Keratinocyte (primary cell): ENCODE measurements around the gene DTD1. TPM values are rescaled to one million over a fixed set of nuclear protein-coding genes. Genes with fewer than 3 reads are reported as not detected.

ENCODE experiments used
- DNase-seq: peaks from one replicate; pipeline ENCODE4 v3.0.0-alpha.2; 2011; ENCODE audit warnings: low read depth, missing footprints, low spot score
- FAIRE-seq: peaks from 2 replicates; lab custom pipeline; 2011; peaks lifted over from hg19 to GRCh38; lab: Jason Lieb, UNC
- H2AFZ ChIP-seq: 2 replicates; pipeline ENCODE4 v1.6.0; 2012; ENCODE audit warnings: low read length, control low read depth, inconsistent platforms; ENCODE audit not compliant: control insufficient read depth
- H3K27ac ChIP-seq: 2 replicates; pipeline ENCODE4 v1.5.1; 2011; ENCODE audit warnings: low read length; ENCODE audit not compliant: control insufficient read depth, insufficient read depth
- H3K27me3 ChIP-seq: 3 replicates; pipeline ENCODE4 v1.6.0; 2011; ENCODE audit warnings: low read length; ENCODE audit not compliant: control insufficient read depth, insufficient read depth; ENCODE audit errors: extremely low read depth
- H3K36me3 ChIP-seq, 2 experiments: 2 replicates in 1 of 2; 3 replicates in 1 of 2; pipeline ENCODE4 v1.5.1; 2011; ENCODE audit warnings: low read length in 2 of 2, mild to moderate bottlenecking in 1 of 2; ENCODE audit not compliant: control insufficient read depth in 2 of 2, insufficient read depth in 2 of 2; ENCODE audit errors: extremely low read depth in 1 of 2
- H3K4me1 ChIP-seq: 3 replicates; pipeline ENCODE4 v1.5.1; 2011; ENCODE audit warnings: low read length; ENCODE audit not compliant: control insufficient read depth, insufficient read depth; ENCODE audit errors: extremely low read depth
- H3K4me2 ChIP-seq: 3 replicates; pipeline ENCODE4 v1.6.0; 2011; ENCODE audit warnings: low read depth, low read length; ENCODE audit not compliant: control insufficient read depth, insufficient read depth; ENCODE audit errors: extremely low read depth
- H3K4me3 ChIP-seq, 3 experiments: fragments of 200-600 bp in 1 of 3; sonication (generic) in 1 of 3; 2 replicates in 2 of 3; 3 replicates in 1 of 3; pipeline ENCODE4 v1.5.1; 2011 to 2016; ENCODE audit warnings: low read length in 3 of 3, mild to moderate bottlenecking in 3 of 3, control low read depth in 2 of 3, inconsistent platforms in 1 of 3, low read depth in 1 of 3, mixed read lengths in 1 of 3, mixed run types in 1 of 3, moderate library complexity in 1 of 3; ENCODE audit not compliant: control insufficient read depth in 2 of 3, insufficient read depth in 2 of 3; ENCODE audit errors: extremely low read depth in 1 of 3
- H3K79me2 ChIP-seq: 2 replicates; pipeline ENCODE4 v1.6.0; 2012; ENCODE audit warnings: low read length; ENCODE audit not compliant: control insufficient read depth, insufficient read depth
- H3K9ac ChIP-seq: 3 replicates; pipeline ENCODE4 v1.6.0; 2011; ENCODE audit warnings: low read length; ENCODE audit not compliant: control insufficient read depth, insufficient read depth; ENCODE audit errors: extremely low read depth
- H3K9me1 ChIP-seq: 3 replicates; pipeline ENCODE4 v1.6.0; 2011; ENCODE audit warnings: low read length; ENCODE audit not compliant: control insufficient read depth, insufficient read depth; ENCODE audit errors: extremely low read depth
- H3K9me3 ChIP-seq: 2 replicates; pipeline ENCODE4 v1.5.1; 2012; ENCODE audit warnings: low read depth, low read length; ENCODE audit not compliant: control insufficient read depth
- H4K20me1 ChIP-seq: 3 replicates; pipeline ENCODE4 v1.6.0; 2011; ENCODE audit warnings: low read length; ENCODE audit not compliant: control insufficient read depth, insufficient read depth; ENCODE audit errors: extremely low read depth
- EZH2 ChIP-seq: IDR thresholded peaks from one replicate; pipeline ENCODE4 v1.6.1; 2012; ENCODE audit warnings: inconsistent platforms, mild to moderate bottlenecking, low read length, moderate library complexity
- dilution Hi-C: fragments of 300-500 bp; cut with MboI; formaldehyde crosslinking; loops from one replicate; pipeline ENCODE4 v1.7.0; 2020; ENCODE audit warnings: low sequenced_read_pairs; ENCODE audit not compliant: extremely low pct_ligation_motif_present
- polyA plus RNA-seq, 5 experiments: library from polyadenylated mRNA; depleted of rRNA in 3 of 5; stranded (reverse) in 3 of 5; stranded (forward) in 1 of 5; unstranded in 1 of 5; fragments of >200 nt; gene quantifications; 1 replicate in 1 of 5; 2 replicates in 3 of 5; 3 replicates in 1 of 5; pipeline versions ENCODE4 v1.2.1 to v1.2.3, GENCODE V29; 2011 to 2012; ENCODE audit warnings: missing spikeins in 2 of 5, low read depth in 1 of 5, low replicate concordance in 1 of 5
- TF ChIP-seq, protein P1 (sequence below), 3 experiments: IDR thresholded peaks in 1 of 3; conservative IDR thresholded peaks in 1 of 3; optimal IDR thresholded peaks in 1 of 3; 2 replicates in 2 of 3; 3 replicates in 1 of 3; pipeline versions ENCODE3 to v1.5.1; 2011; ENCODE audit warnings: low read length in 3 of 3, mild to moderate bottlenecking in 3 of 3, moderate library complexity in 2 of 3, control low read depth in 1 of 3, inconsistent platforms in 1 of 3; ENCODE audit not compliant: insufficient read depth in 2 of 3; ENCODE audit errors: extremely low read depth in 1 of 3

The DTD1 gene
- polyA plus RNA-seq, 1 donor (not counting 4 experiments of a cell fraction or from before 2014, with no cell fraction given) = 68.3 TPM

DNA sequence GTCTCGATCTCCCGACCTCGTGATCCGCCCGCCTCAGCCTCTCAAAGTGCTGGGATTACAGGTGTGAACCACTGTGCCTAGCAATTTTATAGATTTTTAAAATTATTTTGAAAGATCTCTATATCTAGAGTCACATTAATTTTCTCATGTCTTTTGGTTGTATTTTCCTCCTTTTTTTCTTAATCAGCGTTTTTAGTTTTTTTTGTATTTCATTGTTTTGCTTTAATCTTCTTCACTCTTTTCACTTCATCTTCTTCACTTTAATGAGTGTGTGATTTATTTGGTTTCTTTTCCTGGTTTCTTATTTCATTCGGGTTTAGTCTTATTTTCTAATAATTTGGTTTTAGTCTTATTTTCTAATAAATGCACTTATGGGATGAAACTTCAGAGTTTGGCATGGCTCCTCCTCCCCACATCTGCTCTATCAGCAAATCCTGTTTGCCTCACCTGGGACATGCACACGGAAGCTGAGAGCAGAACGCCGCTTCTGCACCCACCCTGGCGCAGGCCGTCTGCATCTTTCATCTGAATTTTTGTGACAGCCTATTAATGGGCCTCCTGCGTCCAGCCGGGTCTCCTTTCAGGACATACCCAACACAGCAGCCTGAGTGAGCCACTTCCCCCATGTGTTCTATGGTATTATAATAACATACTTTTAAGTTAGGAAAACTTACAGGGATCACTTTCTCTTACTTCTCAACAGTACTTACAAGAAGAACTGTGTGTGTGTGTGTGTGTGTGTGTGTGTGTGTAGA is 35.5 kb downstream of the DTD1 start:
- dilution Hi-C loops = no loop called here

DNA sequence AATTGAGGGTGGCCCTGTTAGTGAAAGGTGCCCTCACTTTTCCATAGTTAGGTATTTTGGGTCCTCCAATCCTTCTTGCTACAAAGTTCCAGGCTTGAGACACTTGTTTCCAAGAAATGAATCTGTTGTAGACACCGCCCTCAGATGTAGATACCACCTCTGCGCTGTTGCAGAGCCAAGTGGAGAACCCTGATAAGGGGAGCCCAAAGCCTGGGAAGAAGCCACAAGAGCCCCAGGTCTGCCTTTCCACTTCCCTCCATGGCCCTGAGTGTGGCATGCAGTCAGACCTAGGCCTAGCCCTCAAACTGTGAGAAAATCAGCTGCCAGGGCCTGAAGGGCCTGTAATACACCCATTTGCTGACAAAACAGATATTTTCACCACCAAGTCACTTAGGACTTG is 37.1 kb downstream of the DTD1 start:
- no peak for DNase-seq
- dilution Hi-C loops = no loop called here

More for the DNA sequence above, 35.5 kb downstream of the DTD1 start:
- no peak for FAIRE-seq
- H3K9me3 ChIP-seq = no peaks in the 10 kb centered on the region
- no peaks in the 10 kb centered on the region for H3K27me3 ChIP-seq
- H3K4me1 ChIP-seq = no peaks in the 10 kb centered on the region
- no peaks in the 10 kb centered on the region for H3K9me1 ChIP-seq
- no peak overlapping the region for H3K9ac ChIP-seq
- H3K4me2 ChIP-seq = no peak overlapping the region
- H2AFZ ChIP-seq = no peak overlapping the region
- H3K79me2 ChIP-seq = no peaks in the 10 kb centered on the region
- TF ChIP-seq, protein P1, sequence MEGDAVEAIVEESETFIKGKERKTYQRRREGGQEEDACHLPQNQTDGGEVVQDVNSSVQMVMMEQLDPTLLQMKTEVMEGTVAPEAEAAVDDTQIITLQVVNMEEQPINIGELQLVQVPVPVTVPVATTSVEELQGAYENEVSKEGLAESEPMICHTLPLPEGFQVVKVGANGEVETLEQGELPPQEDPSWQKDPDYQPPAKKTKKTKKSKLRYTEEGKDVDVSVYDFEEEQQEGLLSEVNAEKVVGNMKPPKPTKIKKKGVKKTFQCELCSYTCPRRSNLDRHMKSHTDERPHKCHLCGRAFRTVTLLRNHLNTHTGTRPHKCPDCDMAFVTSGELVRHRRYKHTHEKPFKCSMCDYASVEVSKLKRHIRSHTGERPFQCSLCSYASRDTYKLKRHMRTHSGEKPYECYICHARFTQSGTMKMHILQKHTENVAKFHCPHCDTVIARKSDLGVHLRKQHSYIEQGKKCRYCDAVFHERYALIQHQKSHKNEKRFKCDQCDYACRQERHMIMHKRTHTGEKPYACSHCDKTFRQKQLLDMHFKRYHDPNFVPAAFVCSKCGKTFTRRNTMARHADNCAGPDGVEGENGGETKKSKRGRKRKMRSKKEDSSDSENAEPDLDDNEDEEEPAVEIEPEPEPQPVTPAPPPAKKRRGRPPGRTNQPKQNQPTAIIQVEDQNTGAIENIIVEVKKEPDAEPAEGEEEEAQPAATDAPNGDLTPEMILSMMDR (optimal IDR thresholded peaks at IDR 0.05 in 1 of 3, IDR thresholded peaks at IDR 0.05 in 1 of 3, conservative IDR thresholded peaks at IDR 0.05 in 1 of 3; ENCODE audit: extremely low read depth in 1 of 3, insufficient read depth in 2 of 3, low read length in 3 of 3) = no peak
- TF ChIP-seq EZH2 = no peak
- H3K27ac ChIP-seq = no peak overlapping the region
- DNase-seq = no peak
- H3K36me3 ChIP-seq = peaks cover 3 to 9% of the 10 kb centered on the region in 2 experiments
- peaks cover 3% of the 10 kb centered on the region for H4K20me1 ChIP-seq
- H3K4me3 ChIP-seq = no peak overlapping the region

More for the DNA sequence above, 37.1 kb downstream of the DTD1 start:
- H3K27ac ChIP-seq = no peak overlapping the region
- peaks cover 3 to 9% of the 10 kb centered on the region in 2 experiments for H3K36me3 ChIP-seq
- no peak overlapping the region for H3K4me2 ChIP-seq
- no peak overlapping the region for H3K4me3 ChIP-seq
- no peaks in the 10 kb centered on the region for H3K4me1 ChIP-seq
- H3K9me3 ChIP-seq = no peaks in the 10 kb centered on the region
- no peak for TF ChIP-seq EZH2
- TF ChIP-seq, protein P1 (optimal IDR thresholded peaks at IDR 0.05 in 1 of 3, IDR thresholded peaks at IDR 0.05 in 1 of 3, conservative IDR thresholded peaks at IDR 0.05 in 1 of 3; ENCODE audit: extremely low read depth in 1 of 3, insufficient read depth in 2 of 3, low read length in 3 of 3) = no peak
- H3K9ac ChIP-seq = no peak overlapping the region
- H4K20me1 ChIP-seq = peaks cover 3% of the 10 kb centered on the region
- no peaks in the 10 kb centered on the region for H3K79me2 ChIP-seq
- H2AFZ ChIP-seq = no peak overlapping the region
- no peaks in the 10 kb centered on the region for H3K27me3 ChIP-seq
- no peak for FAIRE-seq
- no peaks in the 10 kb centered on the region for H3K9me1 ChIP-seq
